HG02588 (cell line): ENCODE data around the gene RPTOR.

Source experiments
- ATAC-seq: cut with Tn5 transposase; IDR thresholded peaks from one replicate; pipeline ENCODE4 v1.9.1; 2021; ENCODE audit warnings: mild to moderate bottlenecking, moderate library complexity; ENCODE audit not compliant: unreplicated experiment

The RPTOR gene

DNA sequence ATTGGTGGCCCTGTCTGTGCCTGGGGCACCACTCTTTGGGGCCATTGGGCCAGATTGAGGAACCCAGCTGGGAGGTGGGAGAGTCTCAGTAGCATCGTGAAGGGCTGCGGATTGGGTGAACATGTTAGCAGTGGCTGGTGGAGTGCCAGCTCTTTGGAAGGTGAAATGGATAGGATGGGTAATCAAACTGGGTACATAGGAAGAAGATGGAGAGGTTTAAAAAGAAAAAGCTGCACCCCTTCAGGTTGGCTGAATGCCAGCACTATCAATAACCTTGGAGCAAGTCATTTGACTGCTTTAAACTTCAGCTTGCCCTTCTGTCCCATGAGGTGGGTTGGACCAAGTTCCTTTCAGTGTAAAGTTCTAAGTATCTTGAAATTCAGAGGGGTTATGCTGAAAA, 95.0 kb downstream of the RPTOR start:
- ATAC-seq, result no peak

DNA sequence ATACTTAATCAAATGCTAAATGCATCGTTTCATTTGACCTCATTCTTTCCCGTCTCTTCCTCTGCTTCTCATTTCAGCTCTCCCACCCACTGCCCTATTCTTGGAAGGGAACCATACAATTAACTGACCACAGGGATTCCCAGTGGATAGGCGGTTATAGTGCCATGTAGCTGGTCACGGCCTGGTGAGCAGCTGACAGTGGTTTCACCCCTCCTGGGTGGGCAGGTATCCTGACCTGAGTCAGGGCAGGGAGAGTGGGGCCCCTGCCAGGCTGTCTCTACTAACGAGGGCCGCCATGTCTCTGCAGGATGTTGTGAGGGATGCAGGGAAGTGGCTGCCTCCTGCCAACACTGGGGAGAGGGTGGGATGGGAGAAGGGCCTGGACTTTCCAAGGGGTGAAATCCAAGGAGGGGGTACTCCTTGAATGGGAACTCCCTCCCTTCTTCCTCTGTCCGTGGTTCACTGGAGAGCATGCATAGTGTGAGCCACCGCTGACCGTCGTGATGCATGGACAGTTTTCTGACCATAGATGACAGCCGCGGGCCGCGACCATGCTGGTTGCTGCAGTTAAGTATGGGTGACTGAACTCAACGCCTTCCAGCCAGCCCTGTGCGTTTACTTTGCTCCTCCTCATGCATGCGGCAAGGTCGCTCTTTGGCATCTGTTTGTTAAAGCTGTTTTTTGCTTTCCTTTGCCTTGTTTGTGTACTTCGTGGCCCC, 95.9 kb downstream of the RPTOR start:
- ATAC-seq, result no peak

DNA sequence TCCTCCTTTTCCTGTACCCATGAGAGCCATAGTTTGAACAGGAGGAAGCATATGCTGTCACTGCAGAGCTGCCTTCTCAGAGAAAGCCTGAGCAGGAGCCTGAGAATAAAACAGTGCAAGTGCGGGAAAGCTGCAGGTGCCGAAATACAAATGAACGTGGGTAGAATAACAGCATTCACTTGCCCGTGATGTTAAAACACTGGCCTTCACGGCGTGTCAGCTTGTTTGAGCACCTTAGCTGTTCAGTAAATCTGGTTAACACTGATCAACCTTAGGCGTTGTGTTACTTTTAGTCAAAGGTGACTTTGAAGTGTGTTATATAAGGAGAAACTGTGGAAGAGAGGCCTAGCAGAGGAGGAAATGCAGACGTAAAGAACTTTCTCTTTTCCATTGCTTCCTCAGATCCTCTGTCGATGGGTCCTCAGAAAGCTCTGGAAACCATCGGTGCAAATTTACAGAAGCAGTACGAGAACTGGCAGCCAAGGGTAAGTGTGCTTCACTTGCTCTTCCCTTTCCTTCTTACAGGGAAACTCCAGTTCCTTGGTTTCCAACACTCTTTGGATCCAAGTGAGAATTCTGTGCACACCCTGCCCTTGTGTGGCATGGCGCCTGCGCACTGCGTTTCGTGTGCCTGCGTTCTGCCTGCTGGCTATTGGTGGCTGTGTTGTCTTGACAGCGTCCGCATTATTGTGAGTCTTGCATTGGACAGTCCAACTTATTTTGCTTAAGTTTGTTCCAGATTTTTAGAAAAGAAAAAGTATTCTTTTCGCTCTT, 98.9 kb downstream of the RPTOR start:
- ATAC-seq, result no peak

DNA sequence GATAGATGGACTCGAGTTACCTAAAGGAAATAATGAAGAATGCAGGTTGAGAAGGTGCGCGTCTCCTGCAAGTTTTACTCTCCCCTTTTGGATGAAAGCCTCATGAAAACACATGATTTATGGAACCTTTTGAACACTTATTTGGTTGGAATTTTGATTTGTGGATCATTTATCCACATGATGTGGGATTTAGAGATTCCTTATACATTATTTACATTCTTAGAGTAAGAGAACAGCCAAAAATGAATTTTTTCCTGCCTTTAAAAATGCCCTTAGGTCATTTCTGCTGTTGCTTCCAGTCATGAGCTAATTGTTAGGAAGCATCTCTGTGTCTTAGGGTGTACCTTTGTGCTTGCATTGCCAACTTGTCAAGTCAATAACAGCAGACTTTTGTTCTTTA, 99.9 kb downstream of the RPTOR start:
- ATAC-seq, result no peak

DNA sequence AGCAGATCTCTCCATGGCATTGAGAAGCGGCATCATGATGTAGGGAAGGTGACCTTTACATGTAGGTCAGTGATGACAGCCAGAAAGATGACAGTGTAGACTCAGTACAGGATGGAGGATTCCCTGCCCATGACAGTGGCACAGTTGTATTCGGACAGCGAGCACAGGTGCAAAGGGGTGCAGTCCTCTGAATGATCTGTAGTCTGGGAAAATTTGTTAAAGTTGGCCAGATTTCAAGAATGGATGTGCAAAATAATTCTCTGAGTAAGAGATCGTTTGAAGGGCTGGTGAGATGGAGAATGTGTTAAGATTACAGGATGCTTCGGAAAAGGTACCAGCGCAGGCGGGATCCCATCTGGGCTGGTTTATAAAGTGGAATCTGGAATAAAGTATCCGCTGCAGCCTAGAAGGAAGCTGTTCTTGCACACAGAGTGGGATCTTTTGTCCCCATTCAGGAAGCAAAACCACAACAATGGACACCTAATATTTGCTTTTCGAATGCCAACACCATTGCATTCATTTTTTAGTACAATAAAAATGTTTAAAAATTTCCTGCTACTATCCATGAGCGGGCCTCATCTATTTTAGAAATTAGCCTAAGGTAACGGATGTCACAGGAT, 101.2 kb downstream of the RPTOR start:
- no peak for ATAC-seq

DNA sequence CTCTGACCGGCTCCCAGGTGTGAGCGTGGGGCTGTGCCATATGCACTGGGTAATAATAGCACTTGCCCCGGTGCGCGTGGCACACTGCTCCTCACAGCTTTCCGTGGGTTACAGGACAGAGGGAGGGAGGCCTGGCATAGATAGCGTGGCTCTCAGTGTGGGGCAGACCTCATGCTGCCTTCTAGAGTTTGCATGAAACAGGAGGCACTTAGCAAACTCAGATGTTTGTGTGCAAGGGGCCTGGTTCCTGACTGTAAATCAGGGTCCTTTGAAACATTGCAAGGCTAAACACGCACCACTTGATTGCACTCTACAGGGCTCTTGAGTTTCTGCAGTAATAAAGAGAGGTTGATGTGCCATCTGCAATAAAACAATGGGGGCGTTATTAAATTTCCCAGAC, 101.7 kb downstream of the RPTOR start:
- ATAC-seq, result no peak

DNA sequence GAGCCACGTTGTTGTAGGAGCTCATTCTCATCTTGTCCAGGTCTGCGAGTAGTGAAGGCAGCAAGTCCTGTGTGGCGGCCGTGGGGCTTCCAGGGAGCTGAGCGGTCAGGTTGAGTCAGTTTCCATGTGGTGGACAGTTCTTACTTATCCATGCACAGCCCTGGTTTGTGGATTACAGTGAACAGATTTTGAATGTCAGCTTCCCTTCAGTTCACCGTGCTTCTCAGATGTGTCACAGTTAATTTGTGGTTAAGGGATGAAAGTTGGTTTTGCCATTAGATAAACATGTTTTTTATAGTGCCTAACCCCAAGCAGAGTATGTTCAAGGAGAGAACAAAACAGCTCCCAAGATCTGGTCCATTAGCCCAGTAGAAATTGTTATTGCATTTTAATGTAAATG, 103.1 kb downstream of the RPTOR start:
- no peak for ATAC-seq

DNA sequence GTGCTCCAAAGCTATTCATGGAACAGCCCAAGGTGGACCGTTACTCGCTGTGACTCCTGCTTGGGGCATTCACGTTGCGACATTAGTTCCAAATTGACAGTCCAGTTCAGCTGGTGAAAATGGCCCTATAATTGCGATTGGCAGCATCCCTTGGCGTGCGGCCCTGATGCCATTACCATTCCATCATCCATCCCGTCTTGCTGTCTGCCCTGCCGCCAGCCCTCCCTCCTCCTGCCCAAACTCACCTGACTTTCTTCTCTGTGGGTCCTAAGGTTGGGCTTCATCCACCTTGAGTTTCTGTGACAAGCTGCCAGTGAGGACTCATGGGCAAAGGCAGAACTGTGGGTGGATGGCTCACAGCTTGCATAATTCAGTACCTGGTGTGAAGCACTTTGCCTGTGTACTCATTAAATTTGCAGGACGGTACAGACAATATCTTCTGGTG, 104.6 kb downstream of the RPTOR start:
- ATAC-seq, result no peak

DNA sequence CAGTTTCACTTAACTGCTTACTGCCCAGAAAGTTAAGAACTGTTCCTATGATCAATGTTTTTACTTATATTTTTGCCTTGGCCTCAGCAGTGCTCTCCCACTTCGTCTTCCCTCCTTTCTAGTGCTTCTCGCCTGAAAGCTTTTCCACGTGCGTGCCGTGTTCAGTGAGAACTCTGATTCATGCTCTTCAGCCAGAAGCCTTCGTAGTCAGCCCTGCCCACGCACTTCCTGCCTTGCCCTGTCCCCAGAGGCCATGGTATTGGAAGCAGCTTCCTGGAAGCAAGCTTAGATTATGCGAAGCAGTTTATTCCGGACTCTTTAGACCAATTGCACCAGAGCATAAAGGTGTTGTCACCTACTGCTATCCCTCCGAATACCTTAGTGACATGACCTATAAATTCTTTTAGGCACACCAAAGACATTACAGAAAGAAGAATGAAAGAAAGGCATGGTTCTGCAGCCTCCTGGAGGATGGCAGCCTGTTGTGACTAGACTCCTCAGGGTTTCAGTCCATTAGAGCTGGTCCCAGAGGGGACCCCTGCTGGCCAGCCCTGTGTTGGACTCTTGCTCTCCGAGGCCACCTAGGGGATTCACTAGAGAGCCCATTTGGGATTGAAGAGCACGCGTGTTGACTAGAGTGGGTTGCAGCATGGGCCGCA, 105.2 kb downstream of the RPTOR start:
- ATAC-seq, result no peak

DNA sequence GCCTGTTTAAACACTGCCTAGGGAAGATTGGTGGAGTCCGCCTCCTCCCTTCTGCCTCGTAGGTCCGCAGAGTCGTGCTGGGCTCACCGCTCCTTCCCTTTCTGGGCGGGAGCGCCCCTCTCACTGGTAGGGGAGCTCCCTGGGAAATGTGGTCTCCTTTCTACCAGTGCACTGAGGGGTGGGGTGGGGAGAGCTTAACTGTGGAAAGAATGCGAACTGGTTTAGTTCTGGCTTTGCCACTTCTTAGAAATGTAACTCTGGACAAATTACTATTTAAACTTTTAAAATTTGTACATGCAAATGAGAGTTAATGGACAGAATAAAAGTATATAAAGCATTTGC, 105.7 kb downstream of the RPTOR start:
- no peak for ATAC-seq

DNA sequence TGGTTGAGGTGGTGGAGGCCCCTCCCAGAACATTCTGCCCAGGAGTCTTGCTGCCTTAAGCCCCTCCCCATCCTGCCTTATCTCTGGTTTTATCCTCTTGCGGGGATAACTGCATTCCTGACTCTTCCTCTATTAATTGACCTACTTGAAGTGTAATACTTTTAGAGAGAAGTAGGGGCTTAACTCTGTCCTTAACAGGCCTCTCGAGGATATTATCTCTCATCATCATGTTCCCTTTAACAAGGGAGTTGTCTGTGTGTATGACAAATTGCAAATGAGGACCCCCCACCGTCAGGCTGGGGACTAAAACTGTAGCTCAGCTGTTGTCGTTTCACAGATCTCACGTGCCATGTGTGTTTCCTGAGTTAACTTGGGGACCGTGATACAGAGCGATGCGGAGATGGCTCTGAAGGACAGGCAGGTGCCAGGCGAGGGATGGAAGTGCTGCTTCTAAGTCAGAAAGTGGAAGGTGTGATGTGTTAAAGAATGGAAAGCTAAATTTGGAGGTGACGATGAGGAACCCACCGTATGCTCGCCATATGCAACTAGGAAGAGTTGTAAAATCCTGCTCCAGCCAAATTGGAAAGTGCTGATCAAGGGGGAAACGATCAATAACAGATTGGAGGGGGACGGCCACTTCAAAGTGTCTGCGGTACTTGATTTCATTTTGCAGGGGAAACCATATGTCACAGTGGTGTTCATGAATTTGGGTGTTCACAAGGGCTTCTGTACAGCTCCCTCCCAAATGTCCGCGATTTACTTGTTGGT, 106.3 kb downstream of the RPTOR start:
- ATAC-seq, result no peak

DNA sequence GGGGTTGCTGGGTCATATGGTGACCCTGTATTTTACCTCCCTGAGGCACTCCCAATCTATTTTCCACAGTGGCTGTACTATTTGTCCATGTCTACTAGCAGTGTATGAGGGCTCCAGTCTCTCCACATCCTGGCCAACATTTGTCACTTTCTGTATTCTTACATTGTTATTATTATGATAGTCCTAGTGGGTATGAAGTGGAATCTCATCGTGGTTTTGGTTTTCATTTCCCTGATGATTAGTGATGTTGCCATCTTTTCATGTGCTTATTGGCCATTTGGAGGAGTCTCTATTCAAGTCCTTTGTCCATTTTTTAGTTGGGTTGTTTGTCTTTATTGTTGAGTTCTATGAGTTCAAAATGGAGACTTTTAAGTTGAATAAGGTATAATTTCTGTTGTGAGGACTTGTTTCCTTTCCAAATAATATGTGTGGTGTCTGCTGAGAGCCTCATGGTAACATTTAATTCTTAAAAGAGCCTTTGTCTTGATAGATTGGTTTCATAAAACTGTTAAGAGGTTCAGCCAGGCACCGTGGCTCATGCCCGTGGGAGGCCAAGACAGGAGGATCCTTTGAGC, 108.2 kb downstream of the RPTOR start:
- ATAC-seq, result no peak

DNA sequence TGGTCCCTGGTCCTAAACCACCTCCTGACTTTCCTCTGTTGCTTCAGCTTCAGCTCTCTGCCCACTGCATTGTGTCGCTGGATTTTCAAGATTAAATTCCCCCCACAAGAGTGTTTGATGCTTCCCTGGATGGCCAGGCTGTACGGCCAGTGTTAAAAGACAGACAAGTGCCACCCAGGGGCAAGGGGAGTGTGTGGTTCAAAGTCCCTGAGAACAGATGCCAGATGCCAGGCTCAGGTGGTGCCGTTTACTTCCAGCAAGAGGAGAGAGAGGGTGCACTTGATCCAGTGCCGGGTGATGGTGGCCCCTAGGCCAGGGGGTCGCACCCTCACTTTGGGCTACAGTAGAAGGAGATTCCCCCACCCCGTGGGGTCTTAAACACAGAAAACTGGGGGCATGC, 109.2 kb downstream of the RPTOR start:
- ATAC-seq, result no peak

DNA sequence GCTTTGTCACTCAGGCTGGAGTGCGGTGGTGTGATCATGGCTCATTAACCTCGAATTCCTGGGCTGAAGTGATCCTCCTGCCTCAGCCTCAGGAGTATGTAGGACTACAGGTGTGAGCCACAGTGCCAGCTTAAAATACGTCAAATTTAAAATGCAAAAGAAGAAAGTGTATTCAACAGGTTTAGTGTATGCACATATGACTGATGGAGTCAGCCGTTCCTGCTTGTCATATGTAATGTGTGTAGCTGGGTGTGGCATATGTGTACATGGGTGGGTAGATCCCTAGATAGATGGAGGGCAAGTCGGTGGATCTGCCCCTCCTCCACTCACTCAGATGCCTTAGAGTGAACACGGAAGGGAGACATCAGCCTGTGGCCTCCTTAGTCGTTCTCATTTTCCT, 111.0 kb downstream of the RPTOR start:
- ATAC-seq, result no peak

DNA sequence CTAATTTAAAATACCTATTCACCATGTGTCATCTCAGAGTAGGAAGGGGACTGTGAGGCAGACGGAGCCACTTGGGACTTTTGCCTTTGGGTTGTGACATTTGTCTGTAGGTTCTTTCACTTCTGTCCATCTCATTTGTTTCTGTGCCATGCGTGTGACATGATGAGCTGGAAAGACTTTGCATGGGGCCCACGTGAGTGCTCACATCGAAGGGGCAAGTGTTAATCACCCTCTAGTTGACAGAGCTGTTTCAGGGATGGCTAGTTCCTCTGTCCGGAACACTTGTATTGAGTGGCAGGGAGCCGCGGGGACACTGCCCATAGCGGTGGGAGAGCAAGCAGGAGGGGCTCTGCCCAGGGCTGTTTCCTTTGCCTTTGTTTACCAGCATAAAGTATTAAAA, 112.0 kb downstream of the RPTOR start:
- ATAC-seq, result no peak

DNA sequence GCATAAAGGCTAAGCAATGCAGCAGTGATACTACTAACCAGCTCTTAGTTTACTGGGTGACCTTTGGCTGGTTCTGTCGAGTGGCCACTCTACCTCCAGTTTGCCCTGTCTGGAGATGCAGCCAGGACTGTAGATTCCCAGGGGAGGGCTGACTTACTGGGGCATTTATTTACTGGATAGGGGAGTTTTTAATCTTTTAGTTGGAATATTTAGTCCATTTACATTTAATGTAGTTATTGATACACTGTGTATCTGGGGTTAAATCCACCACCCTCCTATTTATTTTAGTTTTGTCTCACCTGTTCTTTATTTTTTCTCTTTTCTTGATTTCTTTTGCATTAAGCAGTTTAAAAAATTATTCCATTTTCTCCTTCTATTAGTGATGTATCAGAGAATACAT, 112.9 kb downstream of the RPTOR start:
- ATAC-seq, result no peak

DNA sequence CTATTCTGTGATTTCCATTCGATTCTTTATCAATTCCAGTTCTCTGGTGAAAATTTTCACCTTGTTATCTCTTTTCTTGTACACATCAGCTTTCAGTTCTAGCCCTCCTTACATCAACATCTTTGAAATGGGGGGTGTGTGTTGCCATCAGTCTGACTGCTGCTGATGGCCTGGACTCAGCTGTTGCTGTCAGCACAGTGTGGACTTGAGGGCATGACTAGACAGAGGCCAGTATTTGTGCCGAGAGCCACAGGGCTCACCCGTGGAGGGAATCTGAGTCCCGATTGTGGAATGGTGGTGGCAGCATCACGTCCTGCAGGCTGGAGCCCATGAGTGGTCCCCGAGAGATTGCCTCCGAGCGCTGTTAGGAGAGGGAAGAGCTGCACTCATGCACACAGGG, 114.2 kb downstream of the RPTOR start:
- ATAC-seq, result no peak

DNA sequence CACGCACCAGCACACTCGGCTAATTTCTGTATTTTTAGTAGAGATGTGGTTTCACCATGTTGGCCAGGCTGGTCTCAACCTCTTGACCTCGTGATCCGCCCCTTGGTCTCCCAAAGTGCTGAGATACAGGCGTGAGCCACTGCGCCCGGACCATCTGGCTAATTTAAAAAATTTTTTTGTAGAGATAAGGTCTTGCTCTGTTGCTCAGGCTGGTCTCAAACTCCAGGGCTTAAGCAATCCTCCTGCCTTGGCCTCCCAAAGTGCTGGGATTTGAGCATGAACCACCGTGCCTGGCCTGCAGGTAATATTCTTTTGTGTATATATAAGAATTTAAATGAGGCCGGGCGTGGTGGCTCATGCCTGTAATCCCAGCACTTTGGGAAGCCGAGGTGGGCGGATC, 115.0 kb downstream of the RPTOR start:
- ATAC-seq, result no peak

DNA sequence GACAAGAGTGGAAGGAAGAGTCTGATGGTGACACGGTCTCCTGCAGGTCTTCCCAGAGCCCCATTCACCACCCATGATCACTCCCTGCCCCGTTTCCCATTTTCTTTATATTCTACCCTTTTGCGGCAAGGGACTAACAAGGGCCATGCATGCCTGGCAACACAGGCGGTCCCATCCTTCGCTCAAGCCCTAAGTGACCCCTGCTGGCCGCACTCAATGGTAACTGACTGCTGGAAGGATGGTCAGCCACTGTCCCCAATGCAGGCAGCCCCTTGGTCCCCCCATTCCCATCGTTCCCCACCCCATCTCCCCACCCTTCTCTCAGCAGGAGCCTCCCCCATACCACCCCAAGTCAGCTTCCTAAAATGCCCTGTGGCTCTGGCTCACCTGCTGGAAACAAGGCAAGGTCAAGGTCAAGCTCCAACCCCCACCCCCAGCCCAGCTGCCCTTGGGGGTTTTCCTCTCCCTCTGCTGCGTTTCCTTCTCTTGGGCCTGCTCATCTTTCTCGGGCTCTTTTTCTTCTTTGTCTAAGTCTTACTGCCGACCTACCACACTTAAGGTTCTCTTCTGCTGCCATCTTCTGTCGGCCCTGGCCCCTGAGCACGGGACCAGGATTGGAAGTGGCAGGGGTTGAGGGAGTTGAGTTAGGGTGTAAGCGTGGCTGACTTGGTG, 116.0 kb downstream of the RPTOR start:
- ATAC-seq, result no peak

DNA sequence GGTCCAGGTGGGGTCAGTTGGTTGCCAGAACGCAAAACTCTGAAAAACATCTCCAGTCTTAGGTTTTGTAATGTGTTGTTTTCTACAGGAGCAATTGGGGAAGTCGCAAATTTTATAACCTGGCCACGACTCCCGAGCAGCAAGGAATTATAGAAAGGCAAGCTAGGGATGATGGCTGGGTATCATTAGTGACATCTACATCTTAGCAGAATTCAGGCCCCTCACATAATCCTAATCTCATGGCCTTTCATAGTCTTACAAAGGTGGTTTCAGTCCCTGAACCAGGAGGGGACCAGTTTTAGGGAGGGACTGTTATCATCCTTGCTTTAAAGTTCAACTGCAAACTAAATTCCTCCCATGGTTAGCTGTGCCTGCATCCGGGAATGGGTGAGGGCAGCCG, 117.9 kb downstream of the RPTOR start:
- no peak for ATAC-seq
